LNCaP clone FGC (cell line): ENCODE results near the gene ZNF628.
A peak's percentile ranks its signal among the peaks of the same experiment; 100 is the strongest.

Experiments
- DNase-seq: peaks from one replicate; pipeline ENCODE4 v3.0.0-alpha.2; 2011; ENCODE audit warnings: low read depth
- H3K4me3 ChIP-seq: 2 replicates; pipeline ENCODE4 v1.5.1; 2011; ENCODE audit warnings: mild to moderate bottlenecking, low read depth, low read length, control low read depth
- CTCF ChIP-seq: IDR thresholded peaks from 2 replicates; pipeline ENCODE4 v1.5.1; 2012; ENCODE audit warnings: mild to moderate bottlenecking; ENCODE audit not compliant: control insufficient read depth, insufficient read depth; ENCODE audit errors: extremely low read depth

Gene ZNF628

GRCh38 chr19:55488986-55489710 is 12.7 kb downstream of the ZNF628 start:
- no peak for TF ChIP-seq CTCF
- H3K4me3 ChIP-seq = no peak overlapping the region
- no peak for DNase-seq

GRCh38 chr19:55489711-55490477 is 13.5 kb downstream of the ZNF628 start:
- no peak for TF ChIP-seq CTCF
- DNase-seq = no peak
- H3K4me3 ChIP-seq = no peak overlapping the region

- H3K4me3 ChIP-seq = no peak overlapping the region
- no peak for TF ChIP-seq CTCF
- no peak for DNase-seq
These were observed 14.3 kb downstream of the ZNF628 start for GRCh38 chr19:55490478-55491432.

GRCh38 chr19:55491546-55492360 is 15.3 kb downstream of the ZNF628 start:
- H3K4me3 ChIP-seq = no peak overlapping the region
- DNase-seq = no peak
- no peak for TF ChIP-seq CTCF

GRCh38 chr19:55492362-55492944 is 16.0 kb downstream of the ZNF628 start:
- DNase-seq = peak; percentile 30
- H3K4me3 ChIP-seq = no peak overlapping the region
- TF ChIP-seq CTCF = no peak
